ENCODE results near the gene TRIO. TPM values are rescaled to one million over a fixed set of nuclear protein-coding genes. Genes with fewer than 3 reads are reported as not detected.

Gene TRIO
- total RNA-seq, 1 donor: 410 TPM

DNA sequence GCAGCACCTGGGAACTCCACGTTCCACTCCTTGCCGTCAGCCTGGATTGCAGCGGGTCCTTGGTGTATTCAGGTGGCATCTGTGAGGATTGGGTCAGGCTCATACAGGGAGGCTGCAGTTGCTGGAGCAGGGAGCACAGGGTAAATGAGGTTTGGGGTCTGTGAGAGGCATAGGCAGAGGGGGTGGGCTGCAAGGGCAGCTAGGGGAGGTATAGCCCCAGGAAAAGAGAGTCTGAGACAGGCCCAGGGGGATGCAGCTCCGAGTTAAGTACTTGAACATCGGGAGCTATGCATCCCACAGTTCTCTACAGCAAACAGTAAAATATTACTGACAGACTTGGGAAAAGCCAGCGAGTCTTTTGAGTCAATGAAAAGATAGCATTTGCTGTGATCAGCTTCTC, 101.6 kb downstream of the TRIO start:
- DNase-seq (ENCODE audit: low read depth): no peak
- H3K4me3 ChIP-seq (ENCODE audit: low read depth, low read length): no peak overlapping the region
- TF ChIP-seq, protein P1, sequence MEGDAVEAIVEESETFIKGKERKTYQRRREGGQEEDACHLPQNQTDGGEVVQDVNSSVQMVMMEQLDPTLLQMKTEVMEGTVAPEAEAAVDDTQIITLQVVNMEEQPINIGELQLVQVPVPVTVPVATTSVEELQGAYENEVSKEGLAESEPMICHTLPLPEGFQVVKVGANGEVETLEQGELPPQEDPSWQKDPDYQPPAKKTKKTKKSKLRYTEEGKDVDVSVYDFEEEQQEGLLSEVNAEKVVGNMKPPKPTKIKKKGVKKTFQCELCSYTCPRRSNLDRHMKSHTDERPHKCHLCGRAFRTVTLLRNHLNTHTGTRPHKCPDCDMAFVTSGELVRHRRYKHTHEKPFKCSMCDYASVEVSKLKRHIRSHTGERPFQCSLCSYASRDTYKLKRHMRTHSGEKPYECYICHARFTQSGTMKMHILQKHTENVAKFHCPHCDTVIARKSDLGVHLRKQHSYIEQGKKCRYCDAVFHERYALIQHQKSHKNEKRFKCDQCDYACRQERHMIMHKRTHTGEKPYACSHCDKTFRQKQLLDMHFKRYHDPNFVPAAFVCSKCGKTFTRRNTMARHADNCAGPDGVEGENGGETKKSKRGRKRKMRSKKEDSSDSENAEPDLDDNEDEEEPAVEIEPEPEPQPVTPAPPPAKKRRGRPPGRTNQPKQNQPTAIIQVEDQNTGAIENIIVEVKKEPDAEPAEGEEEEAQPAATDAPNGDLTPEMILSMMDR (IDR thresholded peaks at IDR 0.05; ENCODE audit: insufficient read depth, low read depth, low read length): no peak

GRCh38 chr5:14245132-14245925, 102.2 kb downstream of the TRIO start:
- no peak overlapping the region for H3K4me3 ChIP-seq (ENCODE audit: low read depth, low read length)
- TF ChIP-seq, protein P1 (IDR thresholded peaks at IDR 0.05; ENCODE audit: insufficient read depth, low read depth, low read length): no peak
- DNase-seq (ENCODE audit: low read depth): no peak

DNA sequence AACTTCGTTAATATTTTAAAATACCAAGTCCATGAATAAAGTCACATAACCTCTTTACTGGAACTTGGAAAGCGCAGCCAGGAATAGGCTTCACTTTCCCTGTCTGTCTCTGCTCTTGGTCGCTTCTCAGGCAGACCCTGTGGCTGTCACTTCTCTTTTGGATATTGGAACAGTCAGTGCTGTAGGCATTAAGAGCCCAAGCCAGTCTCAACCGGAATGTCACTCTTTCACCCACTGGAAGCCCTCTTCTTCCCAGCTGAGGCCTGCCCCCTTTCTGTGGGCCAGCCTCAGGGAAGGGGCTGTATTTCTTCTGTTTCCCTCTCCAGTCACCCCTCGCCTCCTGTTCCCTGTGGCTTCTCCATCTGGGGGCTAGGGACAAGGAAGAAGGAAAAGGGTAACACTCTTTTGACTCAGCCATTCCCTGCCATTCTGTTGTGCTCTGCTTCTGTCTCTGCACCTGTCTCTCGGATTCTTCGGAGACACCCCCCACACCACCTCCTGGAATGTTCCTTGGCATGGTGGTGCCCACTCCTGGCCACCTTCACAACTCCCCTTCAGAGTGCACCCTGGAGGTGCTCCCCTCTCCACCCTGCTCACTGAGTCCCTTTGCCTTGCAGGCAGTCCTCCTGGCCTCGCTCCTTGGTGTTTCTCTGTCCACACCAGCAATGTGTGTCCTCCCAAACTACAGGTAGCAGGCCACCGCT, 103.4 kb downstream of the TRIO start:
- TF ChIP-seq, protein P1 (IDR thresholded peaks at IDR 0.05; ENCODE audit: insufficient read depth, low read depth, low read length): no peak
- no peak for DNase-seq (ENCODE audit: low read depth)
- H3K4me3 ChIP-seq (ENCODE audit: low read depth, low read length): no peak overlapping the region

GRCh38 chr5:14247054-14247386, 103.9 kb downstream of the TRIO start:
- H3K4me3 ChIP-seq (ENCODE audit: low read depth, low read length): no peak overlapping the region
- DNase-seq (ENCODE audit: low read depth): no peak
- TF ChIP-seq, protein P1 (IDR thresholded peaks at IDR 0.05; ENCODE audit: insufficient read depth, low read depth, low read length): no peak

GRCh38 chr5:14249258-14250082, 106.3 kb downstream of the TRIO start:
- DNase-seq (ENCODE audit: low read depth): no peak
- TF ChIP-seq, protein P1 (IDR thresholded peaks at IDR 0.05; ENCODE audit: insufficient read depth, low read depth, low read length): no peak
- no peak overlapping the region for H3K4me3 ChIP-seq (ENCODE audit: low read depth, low read length)

DNA sequence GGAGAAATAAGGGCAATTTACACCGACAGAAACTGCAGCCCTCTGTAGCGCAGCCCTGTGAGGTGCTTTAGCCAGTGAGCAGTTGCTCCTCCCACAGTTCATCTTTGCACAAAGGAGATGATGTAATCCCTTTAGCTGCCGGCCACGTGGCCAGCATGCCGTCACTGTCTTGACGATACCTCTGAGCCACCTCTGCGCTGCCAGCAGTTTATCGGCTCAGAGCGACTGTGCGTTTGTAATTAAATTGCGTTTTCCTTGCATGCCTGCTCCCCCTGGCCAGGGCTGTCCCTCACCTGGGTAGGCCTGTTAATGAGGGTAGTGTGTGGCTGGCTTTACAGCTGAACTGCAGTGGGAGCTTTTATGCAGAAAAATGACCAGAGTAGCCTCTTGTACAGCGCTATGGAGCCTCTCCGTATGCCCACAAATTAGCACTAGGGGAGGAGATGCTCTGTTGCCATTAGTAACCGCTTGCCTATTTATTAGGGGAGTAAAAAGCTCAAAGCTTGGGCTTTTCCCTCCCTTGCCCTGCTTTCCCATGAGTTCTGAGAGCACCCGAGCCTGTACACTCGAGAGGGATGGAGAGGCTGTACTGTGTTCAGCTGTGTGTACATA, 107.0 kb downstream of the TRIO start:
- TF ChIP-seq, protein P1 (IDR thresholded peaks at IDR 0.05; ENCODE audit: insufficient read depth, low read depth, low read length): no peak
- DNase-seq (ENCODE audit: low read depth): peak; percentile 89
- H3K4me3 ChIP-seq (ENCODE audit: low read depth, low read length): peak overlapping the region; percentile 28
